Stimulated activated CD8-positive, alpha-beta memory T cell treated with anti-CD3 and anti-CD28 coated beads, Interleukin-15, amount 100 ng/mL, for 48 hours (primary cell): ENCODE results near the gene EPN3.

ENCODE experiments used
- DNase-seq, 2 donors: peaks; one replicate each; pipeline ENCODE4 v3.0.0-alpha.2; 2020; ENCODE audit warnings: low read depth in 2 of 2

Gene EPN3

DNA sequence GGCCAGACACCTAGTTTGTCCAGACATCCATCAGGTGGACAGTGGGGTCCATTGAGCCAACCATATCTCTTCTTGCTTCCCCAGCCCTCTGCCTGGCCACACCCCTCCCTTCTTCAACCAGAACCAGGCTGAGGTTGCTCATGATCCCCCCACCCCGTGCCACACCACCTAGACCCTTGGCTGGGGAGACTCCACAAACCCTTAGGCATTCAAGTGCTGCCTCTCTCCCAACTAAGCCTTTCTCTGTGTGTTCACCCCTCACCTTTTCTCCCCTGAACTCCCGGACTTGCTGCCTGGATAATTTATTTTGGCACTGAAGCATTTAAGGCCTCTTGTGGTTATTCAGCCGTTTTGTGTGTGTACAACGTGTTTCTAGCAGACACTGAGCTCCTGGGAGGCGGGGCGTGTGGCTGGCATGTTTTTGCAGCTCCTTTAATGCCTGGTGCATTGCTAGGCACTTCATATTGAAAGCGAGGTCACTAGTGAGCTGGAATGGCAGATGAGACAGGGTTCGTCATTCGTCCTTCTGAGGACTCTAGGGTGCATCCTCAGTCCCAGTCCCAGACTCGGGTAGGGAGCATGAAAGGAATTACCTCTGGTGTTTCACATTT lies 56.7 kb downstream of the EPN3 start:
- DNase-seq = no peak

DNA sequence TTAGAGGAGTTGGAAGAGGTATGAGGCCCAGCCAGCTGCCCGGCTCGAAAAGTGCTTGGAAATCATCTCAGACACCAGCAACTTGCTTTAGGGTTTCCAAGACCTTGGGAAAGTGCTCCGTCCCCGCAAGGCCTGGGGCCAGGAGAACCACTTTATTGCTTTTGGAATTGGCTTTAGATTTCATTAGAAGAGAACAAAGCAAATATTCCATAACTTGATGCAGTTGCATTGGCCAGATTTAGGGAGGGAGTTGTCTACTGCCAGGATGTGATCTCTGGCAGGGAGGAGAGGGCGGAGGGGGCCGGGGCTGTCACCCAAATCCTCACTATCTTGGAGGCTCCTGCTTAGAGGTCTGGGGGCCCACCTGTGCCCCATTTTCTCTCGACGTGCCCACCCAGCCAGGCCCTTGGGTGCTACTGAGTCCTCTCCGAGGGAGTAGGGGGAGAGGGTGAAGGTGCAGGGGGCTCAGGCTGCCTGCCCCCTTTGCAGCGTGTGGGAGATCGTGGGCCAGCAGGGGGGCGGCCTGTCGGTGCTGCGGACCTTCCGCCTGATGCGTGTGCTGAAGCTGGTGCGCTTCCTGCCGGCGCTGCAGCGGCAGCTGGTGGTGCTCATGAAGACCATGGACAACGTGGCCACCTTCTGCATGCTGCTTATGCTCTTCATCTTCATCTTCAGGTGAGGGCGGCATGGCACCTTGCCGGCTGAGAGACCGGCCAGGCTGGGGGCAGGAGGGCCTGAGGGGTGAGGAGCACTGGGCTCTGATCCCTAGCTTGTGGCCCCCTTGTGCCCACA lies 58.6 kb downstream of the EPN3 start:
- DNase-seq = no peak

- DNase-seq = no peak
Measured at GRCh38 chr17:50593321-50593720, 60.8 kb downstream of the EPN3 start.
